ENCODE measurements around the gene HIBCH.
"Not testable (repeated sequence)": the region's sequence is repeated elsewhere in the genome, so short reads cannot be mapped to it uniquely, and the experiment has no call there.

The HIBCH gene

GRCh38 chr2:190319555-190320498, at the start of gene HIBCH:
Gene HIBCH (minus strand): TSS chr2:190319826. CDS start chr2:190319750, 76 bp downstream.
- DNase-seq (ENCODE audit: low spot score), result peak; percentile 96

- DNase-seq (ENCODE audit: low spot score), result no peak
These were observed 47.5 kb upstream of the HIBCH start for GRCh38 chr2:190367091-190367490.

GRCh38 chr2:190366248-190366753, 46.7 kb upstream of the HIBCH start:
- no peak for DNase-seq (ENCODE audit: low spot score)

DNA sequence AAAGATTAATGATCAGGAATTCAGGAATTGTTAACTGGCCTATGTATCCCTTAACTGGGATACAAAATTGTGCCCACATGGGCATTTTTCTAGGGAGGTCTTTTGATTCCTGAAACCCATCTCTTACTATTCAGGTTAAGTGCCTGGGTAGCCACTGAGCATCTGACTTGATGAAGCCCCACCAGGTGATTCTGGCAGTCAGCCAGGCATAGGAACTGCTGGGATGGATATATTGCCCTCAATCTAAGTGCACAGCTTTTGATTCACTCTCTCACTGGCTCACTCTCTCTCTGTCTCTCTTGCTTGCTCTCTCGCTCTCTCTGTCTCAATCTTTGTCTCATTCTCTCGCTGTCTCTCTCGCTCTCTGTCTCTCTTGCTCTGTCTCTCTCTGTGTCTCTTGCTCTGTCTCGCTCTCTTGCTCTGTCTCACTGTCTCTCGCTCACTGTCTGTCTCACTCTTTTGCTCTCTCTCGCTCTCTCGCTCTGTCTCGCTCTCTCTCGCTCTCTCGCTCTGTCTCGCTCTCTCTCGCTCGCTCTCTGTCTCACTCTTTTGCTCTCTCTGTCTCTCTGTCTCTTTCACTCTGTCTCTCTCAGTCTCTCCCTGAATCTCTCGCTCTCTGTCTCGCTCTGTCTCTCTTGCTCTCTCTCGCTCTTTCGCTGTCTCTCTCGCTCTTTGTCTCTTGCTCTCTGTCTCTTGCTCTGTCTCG, 46.0 kb upstream of the HIBCH start:
- DNase-seq (ENCODE audit: low spot score), result no peak

- no peak for DNase-seq (ENCODE audit: low spot score)
These were observed 43.3 kb upstream of the HIBCH start for GRCh38 chr2:190362894-190363293.

DNA sequence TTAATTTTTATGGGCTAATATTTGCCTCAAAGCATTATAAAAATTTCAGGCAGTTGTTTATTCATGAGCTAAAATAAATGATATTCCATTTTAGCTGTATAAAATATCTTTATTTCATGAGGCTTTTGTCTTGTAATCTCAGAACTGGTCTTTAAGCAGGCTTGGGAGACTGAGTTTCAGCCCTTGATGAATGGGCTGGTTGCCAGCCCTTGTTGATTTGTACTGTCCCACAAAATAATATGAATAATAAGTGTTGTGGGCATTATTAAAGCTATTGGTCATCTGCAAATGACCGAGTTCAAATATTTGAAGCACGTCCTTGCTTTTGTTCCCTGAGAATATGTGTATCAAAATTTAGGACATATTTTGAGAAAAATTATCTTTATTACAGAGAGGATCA, 41.9 kb upstream of the HIBCH start:
- no peak for DNase-seq (ENCODE audit: low spot score)

GRCh38 chr2:190360965-190361364, 41.3 kb upstream of the HIBCH start:
- DNase-seq (ENCODE audit: low spot score), result no peak

- no peak for DNase-seq (ENCODE audit: low spot score)
These were observed 40.9 kb upstream of the HIBCH start for GRCh38 chr2:190360561-190360960.

- not testable (repeated sequence) for DNase-seq (ENCODE audit: low spot score)
These were observed 39.2 kb upstream of the HIBCH start for GRCh38 chr2:190358655-190359448.

GRCh38 chr2:190357600-190357999, 38.0 kb upstream of the HIBCH start:
- DNase-seq (ENCODE audit: low spot score), result no peak

- no peak for DNase-seq (ENCODE audit: low spot score)
These were observed 36.5 kb upstream of the HIBCH start for GRCh38 chr2:190355968-190356644.

DNA sequence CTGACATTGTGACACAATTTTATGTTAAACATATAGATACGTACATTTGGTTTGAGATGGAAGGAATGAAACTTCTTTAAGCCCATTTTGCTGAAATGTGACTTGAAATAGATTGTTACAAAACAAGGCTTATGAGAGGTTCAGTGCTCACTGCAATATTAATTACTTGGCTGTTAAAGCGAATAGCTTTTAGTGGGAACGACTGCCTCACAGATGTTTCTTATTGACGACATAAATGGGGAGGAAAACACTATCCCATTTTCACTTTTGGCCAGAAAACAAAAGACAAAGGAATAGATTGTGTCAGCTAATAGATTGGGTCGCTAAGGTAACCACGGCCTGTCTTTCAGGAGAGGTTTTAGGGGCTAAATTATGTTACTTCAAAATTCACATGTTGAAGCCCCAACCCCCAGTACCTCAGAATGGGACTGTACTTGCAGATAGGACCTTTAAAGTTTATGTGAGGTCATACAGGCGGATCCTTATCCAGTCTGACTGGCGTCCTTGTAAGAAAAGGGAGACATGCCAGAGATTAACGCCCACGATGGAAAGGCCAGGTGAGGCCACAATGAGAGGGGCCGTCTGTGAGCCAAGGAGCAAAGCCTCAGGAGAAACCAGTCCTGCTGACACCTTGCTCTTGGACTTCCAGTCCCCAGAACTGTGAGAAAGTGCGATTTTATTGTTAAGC, 34.5 kb upstream of the HIBCH start:
- DNase-seq (ENCODE audit: low spot score), result no peak

- DNase-seq (ENCODE audit: low spot score), result no peak
These were observed 33.9 kb upstream of the HIBCH start for GRCh38 chr2:190353537-190353899.

DNA sequence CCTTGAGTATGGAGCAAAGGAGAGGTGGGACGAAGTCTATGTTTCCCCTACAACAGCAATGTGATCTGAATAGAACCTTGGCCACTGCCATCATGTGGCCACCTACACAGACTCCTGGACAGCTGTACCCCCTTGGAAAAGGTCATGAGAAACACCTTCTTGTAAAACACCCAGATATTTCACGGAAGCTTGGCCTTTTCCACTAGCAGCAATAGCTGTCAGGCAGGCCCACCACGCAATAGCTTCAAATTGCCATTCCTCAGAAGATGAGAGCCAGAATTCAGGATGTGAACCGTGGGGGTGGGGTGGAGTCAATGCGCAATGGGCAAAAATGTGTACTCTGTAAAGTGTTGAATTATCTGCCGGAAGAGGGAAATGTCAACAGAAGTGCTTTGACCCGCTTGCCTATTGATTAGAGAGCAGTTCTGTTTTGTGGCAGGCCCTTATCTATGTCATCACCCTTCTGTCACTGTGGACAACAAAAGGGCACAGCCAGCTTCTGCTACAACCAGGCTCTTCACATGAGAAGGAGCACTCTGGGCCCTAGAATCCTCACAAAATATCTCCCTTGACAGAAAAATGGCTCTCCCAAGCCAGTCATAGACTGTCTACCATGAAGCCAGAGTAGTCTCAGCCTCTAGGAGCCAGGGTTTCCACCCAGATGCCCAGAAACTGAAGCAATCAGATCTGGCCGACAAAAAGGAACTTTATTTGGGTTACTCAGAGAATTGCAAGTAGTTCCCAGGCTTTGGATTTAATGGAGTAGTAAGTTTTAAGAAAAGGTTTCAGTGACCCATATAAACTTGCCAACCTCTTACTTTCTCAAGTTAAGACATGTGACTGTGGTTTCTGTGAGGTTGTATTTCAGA, 33.3 kb upstream of the HIBCH start:
- peak; percentile 3 for DNase-seq (ENCODE audit: low spot score)

- DNase-seq (ENCODE audit: low spot score), result no peak
These were observed 32.3 kb upstream of the HIBCH start for GRCh38 chr2:190351955-190352354.

DNA sequence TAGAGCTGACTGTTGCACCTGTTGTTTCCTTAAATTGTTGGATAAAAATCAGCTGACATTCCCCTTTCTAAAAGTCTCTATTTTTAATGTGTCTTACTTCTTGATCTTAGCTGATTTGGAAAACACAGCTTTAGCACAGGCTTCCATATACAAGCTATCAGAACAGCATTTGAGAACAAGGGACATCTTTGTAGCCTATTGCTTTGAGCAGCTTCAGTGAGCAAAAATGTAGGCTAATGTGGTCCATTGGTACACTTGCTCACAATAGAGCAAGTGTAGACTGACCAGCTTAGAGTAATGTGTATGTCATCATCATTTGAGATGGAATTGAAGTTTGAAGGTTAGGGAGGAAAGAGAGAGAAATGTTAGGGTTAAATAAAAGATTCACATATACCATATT, 30.7 kb upstream of the HIBCH start:
- no peak for DNase-seq (ENCODE audit: low spot score)

DNA sequence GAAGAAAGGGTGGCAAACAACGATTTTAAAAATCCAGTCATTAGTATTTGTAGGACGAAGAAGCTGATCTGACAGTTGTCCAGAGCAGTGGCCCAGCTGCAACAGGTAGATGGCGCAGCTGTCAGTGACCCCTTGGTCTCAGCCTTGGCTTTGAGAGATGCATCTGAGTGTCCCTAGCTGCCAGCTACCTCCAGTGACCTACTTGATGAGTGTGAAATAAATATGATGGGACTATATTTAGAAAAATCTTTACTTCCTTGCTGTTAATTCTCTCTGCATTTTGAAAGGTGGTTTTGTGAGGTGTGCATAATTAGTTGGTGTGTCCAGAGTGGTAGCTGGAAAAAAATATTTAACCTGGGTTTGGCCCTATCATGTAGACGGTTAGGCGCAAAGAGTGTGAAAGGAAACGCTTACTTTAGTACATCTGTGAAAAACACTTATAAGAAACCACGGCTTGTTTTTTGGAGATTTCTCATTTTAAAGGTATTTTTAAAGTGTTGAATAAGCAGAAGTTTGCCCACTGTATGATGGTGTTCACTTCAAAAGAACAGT, 24.7 kb upstream of the HIBCH start:
- DNase-seq (ENCODE audit: low spot score), result no peak

- peak; percentile 79 for DNase-seq (ENCODE audit: low spot score)
These were observed 24.1 kb upstream of the HIBCH start, which contains the start of gene INPP1 for GRCh38 chr2:190343536-190344275. Gene INPP1 (plus strand): TSS chr2:190343589. CDS start chr2:190360103, 16,514 bp downstream.

DNA sequence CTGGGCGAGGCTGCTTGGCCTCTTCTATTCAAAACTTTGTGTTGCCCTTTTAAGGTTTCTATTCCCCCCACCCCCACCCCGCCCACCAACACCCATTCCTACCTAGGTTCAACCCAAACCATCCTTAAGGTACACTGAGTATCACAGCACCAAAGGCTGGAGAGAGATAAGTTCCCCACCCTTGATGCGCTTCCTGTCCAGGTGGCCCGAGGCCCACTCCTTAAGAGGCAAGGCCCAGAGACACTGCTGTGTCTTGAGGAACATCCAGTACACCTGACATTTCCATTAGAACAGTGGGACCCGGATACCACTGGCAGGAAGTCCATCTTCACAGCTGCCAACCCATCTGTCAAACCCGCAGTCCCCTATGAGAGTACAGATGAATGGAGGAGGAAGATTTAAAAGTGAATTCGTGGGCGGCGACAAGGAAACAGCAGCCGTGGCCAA, 23.5 kb upstream of the HIBCH start:
- DNase-seq (ENCODE audit: low spot score), result no peak
